ENCODE measurements around the gene PPM1N. TPM values are rescaled to one million over a fixed set of nuclear protein-coding genes. Genes with fewer than 3 reads are reported as not detected.

PPM1N gene
- polyA plus RNA-seq, 1 donor (not counting 4 experiments of a cell fraction or from before 2014, with no cell fraction given): 1.9 TPM

DNA sequence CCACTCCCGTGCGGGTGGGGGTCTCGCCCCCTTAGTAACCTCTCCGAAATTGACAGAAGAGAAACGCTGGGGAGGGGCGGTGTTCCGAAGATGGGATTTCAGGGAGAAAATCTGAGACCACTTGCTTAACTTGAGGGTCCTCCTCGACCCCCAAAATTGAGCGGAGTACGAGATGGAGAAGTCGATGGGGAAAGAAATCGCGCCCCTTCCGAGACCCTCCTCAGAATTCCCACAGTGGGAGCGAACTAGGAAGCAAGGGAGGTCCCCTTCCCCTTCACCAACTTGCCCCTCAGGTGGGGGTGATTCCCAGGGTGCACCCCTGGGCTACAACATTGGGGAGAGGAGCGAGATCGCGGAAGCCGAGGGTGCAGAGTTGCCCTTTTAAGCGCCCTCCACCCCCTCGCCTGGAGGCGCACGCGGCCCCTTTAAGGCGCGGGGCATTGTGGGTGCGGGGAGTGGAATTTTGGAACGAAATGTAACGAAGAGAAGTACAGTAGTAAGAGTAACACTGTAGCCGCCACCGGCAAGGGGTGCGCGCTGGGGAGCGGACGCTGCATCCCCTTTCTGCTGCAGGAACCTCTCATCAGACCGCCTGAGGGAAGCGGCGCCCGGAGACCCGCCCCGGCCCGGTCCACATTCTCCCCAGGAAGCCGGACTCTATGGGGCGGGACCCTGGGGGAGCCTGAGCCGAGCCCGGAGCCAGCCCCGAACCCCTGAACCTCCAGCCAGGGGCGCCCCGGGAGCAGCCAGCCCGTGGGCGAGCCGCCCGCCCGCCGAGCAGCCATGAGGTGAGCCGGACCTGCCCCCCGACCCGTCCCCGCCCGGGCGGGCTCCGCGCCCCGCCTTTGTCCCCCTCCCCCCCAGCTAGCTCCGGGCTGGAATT, 9.0 kb downstream of the PPM1N start, which contains the start of gene VASP:
TSS of gene VASP (plus strand) at position 491 of the 883 bp plus-strand sequence. CDS start at position 784, 293 bp downstream.
- Histone ChIP-seq H3K79me2 (ENCODE audit: control insufficient read depth, insufficient read depth, low read length) (peaks cover 49% of the 10 kb centered on the region), H2AFZ (ENCODE audit: control insufficient read depth, low read length) (peak within 1 kb of the TSS; percentile 94), H4K20me1 (ENCODE audit: control insufficient read depth, extremely low read depth, insufficient read depth, low read length) (peaks cover 18% of the 10 kb centered on the region), H3K36me3 (ENCODE audit: control insufficient read depth in 2 of 2, extremely low read depth in 1 of 2, insufficient read depth in 2 of 2, low read length in 2 of 2) (peaks cover 3 to 14% of the 10 kb centered on the region in 2 experiments), H3K4me1 (ENCODE audit: control insufficient read depth, extremely low read depth, insufficient read depth, low read length) (peaks cover 33% of the 10 kb centered on the region), H3K27me3 (ENCODE audit: control insufficient read depth, extremely low read depth, insufficient read depth, low read length) (no peaks in the 10 kb centered on the region), H3K9me3 (ENCODE audit: control insufficient read depth, low read depth, low read length) (no peaks in the 10 kb centered on the region), H3K9ac (ENCODE audit: control insufficient read depth, extremely low read depth, insufficient read depth, low read length) (peak within 1 kb of the TSS; percentile 94), H3K9me1 (ENCODE audit: control insufficient read depth, extremely low read depth, insufficient read depth, low read length) (peaks cover 3% of the 10 kb centered on the region), H3K4me3 (ENCODE audit: control insufficient read depth in 2 of 3, extremely low read depth in 1 of 3, insufficient read depth in 2 of 3, low read depth in 1 of 3, low read length in 3 of 3) (peak within 1 kb of the TSS; percentile 58 to 99 (median 86)), H3K27ac (ENCODE audit: control insufficient read depth, insufficient read depth, low read length) (peak within 1 kb of the TSS; percentile 95), H3K4me2 (ENCODE audit: control insufficient read depth, extremely low read depth, insufficient read depth, low read depth, low read length) (peak within 1 kb of the TSS; percentile 100)
- dilution Hi-C loops (cut with MboI; ENCODE audit: extremely low pct_ligation_motif_present, low sequenced_read_pairs): no loop called here
- TF ChIP-seq CTCF (optimal IDR thresholded peaks at IDR 0.05 in 1 of 3, IDR thresholded peaks at IDR 0.05 in 1 of 3, conservative IDR thresholded peaks at IDR 0.05 in 1 of 3; ENCODE audit: extremely low read depth in 1 of 3, insufficient read depth in 2 of 3, low read length in 3 of 3) (no peak), EZH2 (IDR thresholded peaks at IDR 0.05; ENCODE audit: low read length) (no peak)
- DNase-seq (ENCODE audit: low read depth, low spot score): no peak
- peak; percentile 76 for FAIRE-seq

DNA sequence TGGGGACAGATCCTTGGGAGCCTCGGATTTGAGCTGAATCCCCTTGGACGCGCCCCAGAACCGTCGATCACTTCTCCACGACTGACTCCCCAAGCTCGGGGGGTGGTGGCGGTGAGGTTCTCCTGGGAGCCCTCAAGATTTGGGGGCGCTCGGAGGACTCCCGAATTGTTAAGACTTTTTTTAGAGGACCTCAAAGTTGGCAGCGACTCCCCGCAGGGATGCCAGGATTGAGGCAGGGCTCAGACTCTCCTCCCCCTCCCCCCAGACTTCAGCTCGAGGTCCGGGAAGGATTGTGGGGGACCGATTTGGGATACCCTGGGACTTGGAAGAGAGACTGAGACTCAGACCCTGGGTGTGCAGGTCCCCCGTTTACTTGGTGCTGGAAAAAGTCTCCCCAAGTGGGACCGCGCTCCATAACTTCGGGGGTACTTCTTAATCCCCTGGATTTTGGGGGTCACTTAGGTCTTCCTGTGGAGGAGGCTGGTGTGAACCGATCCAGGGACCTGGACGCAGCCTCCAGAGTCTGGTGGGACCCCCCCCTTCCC, 9.7 kb downstream of the PPM1N start:
- peaks cover 3% of the 10 kb centered on the region for H3K9me1 ChIP-seq (ENCODE audit: control insufficient read depth, extremely low read depth, insufficient read depth, low read length)
- dilution Hi-C loops (cut with MboI; ENCODE audit: extremely low pct_ligation_motif_present, low sequenced_read_pairs): no loop called here
- no peak overlapping the region for H2AFZ ChIP-seq (ENCODE audit: control insufficient read depth, low read length)
- H3K27ac ChIP-seq (ENCODE audit: control insufficient read depth, insufficient read depth, low read length): peak overlapping the region; percentile 95
- H3K79me2 ChIP-seq (ENCODE audit: control insufficient read depth, insufficient read depth, low read length): peaks cover 56% of the 10 kb centered on the region
- H4K20me1 ChIP-seq (ENCODE audit: control insufficient read depth, extremely low read depth, insufficient read depth, low read length): peaks cover 20% of the 10 kb centered on the region
- TF ChIP-seq CTCF (optimal IDR thresholded peaks at IDR 0.05 in 1 of 3, IDR thresholded peaks at IDR 0.05 in 1 of 3, conservative IDR thresholded peaks at IDR 0.05 in 1 of 3; ENCODE audit: extremely low read depth in 1 of 3, insufficient read depth in 2 of 3, low read length in 3 of 3) (no peak), EZH2 (IDR thresholded peaks at IDR 0.05; ENCODE audit: low read length) (no peak)
- peaks cover 3 to 15% of the 10 kb centered on the region in 2 experiments for H3K36me3 ChIP-seq (ENCODE audit: control insufficient read depth in 2 of 2, extremely low read depth in 1 of 2, insufficient read depth in 2 of 2, low read length in 2 of 2)
- FAIRE-seq (no peak), DNase-seq (ENCODE audit: low read depth, low spot score) (no peak)
- no peaks in the 10 kb centered on the region for H3K9me3 ChIP-seq (ENCODE audit: control insufficient read depth, low read depth, low read length)
- H3K4me2 ChIP-seq (ENCODE audit: control insufficient read depth, extremely low read depth, insufficient read depth, low read depth, low read length): peak overlapping the region; percentile 58
- peak overlapping the region; percentile 94 for H3K9ac ChIP-seq (ENCODE audit: control insufficient read depth, extremely low read depth, insufficient read depth, low read length)
- H3K27me3 ChIP-seq (ENCODE audit: control insufficient read depth, extremely low read depth, insufficient read depth, low read length): no peaks in the 10 kb centered on the region
- peaks cover 35% of the 10 kb centered on the region for H3K4me1 ChIP-seq (ENCODE audit: control insufficient read depth, extremely low read depth, insufficient read depth, low read length)
- H3K4me3 ChIP-seq (ENCODE audit: control insufficient read depth in 2 of 3, extremely low read depth in 1 of 3, insufficient read depth in 2 of 3, low read depth in 1 of 3, low read length in 3 of 3): peak overlapping the region; percentile 58 to 99 (median 86)

All from keratinocyte (primary cell).